Cardiac muscle cell (in vitro differentiated cells and primary cell): ENCODE data around the gene NAPEPLD. TPM values are rescaled to one million over a fixed set of nuclear protein-coding genes. Genes with fewer than 3 reads are reported as not detected.
"Not testable (repeated sequence)": the region's sequence is repeated elsewhere in the genome, so short reads cannot be mapped to it uniquely, and the experiment has no call there.

Experiments used
- DNase-seq, 2 donors: peaks; one replicate each; pipeline versions ENCODE4 v3.0.0 to v3.0.0-alpha.2; 2010 to 2017; ENCODE audit warnings: low read depth in 1 of 2, low spot score in 1 of 2
- H3K27ac ChIP-seq: fragments of 200-600 bp; sonication (generic); 2 replicates; pipeline ENCODE4 v1.5.1; 2016
- H3K27me3 ChIP-seq: fragments of 200-600 bp; sonication (generic); 2 replicates; pipeline ENCODE4 v1.6.0; 2016; ENCODE audit warnings: control low read depth
- H3K36me3 ChIP-seq: fragments of 200-600 bp; sonication (generic); 2 replicates; pipeline ENCODE4 v1.5.1; 2016; ENCODE audit warnings: control low read depth
- H3K4me1 ChIP-seq: fragments of 200-600 bp; sonication (generic); 2 replicates; pipeline ENCODE4 v1.8.1; 2017; ENCODE audit warnings: low read depth, mild to moderate bottlenecking, mixed run types
- H3K4me3 ChIP-seq: fragments of 200-600 bp; sonication (generic); 2 replicates; pipeline ENCODE4 v1.5.1; 2016; ENCODE audit warnings: mild to moderate bottlenecking
- H3K9me3 ChIP-seq: fragments of 200-600 bp; sonication (generic); 2 replicates; pipeline ENCODE4 v1.5.1; 2017; ENCODE audit warnings: low read depth, mild to moderate bottlenecking, control low read depth
- CTCF ChIP-seq: IDR thresholded peaks from 2 replicates; pipeline ENCODE4 v1.5.1; 2012; ENCODE audit warnings: low read depth, mild to moderate bottlenecking, low read length
- polyA plus RNA-seq: library from polyadenylated mRNA; unstranded; fragments of >200 nt; fragmentation: Nextera tagmentation; extraction: Ambion mirVana; gene quantifications from 2 replicates; pipeline ENCODE4 v1.2.1, GENCODE V29; 2016
- total RNA-seq: library from RNA; depleted of rRNA; stranded (reverse); fragments of >200 nt; gene quantifications from 2 replicates; pipeline ENCODE4 v1.2.3, GENCODE V29; 2016

Gene NAPEPLD
- total RNA-seq (7.0 and 9.2 TPM in 2 replicates), polyA plus RNA-seq (15.7 and 20.4 TPM in 2 replicates)

GRCh38 chr7:103148994-103149807, at the start of gene NAPEPLD:
TSS of gene NAPEPLD (minus strand) at chr7:103149099. CDS start at chr7:103128776, 20,323 bp downstream.
- no peak for TF ChIP-seq CTCF
- no peaks in the 10 kb centered on the region for H3K27me3 ChIP-seq
- H3K36me3 ChIP-seq, result no peaks in the 10 kb centered on the region

GRCh38 chr7:103198079-103198478, 49.2 kb upstream of the NAPEPLD start:
- not testable (repeated sequence) for H3K9me3 ChIP-seq, H3K27me3 ChIP-seq, H3K36me3 ChIP-seq, DNase-seq, H3K27ac ChIP-seq, H3K4me1 ChIP-seq, H3K4me3 ChIP-seq

More at GRCh38 chr7:103148994-103149807, at the start of gene NAPEPLD:
- peak; percentile 85 to 94 for DNase-seq
- Histone ChIP-seq H3K4me1 (peaks cover 38% of the 10 kb centered on the region), H3K27ac (peak within 1 kb of the TSS; percentile 97), H3K9me3 (no peaks in the 10 kb centered on the region), H3K4me3 (peak within 1 kb of the TSS; percentile 74)

- not testable (repeated sequence) for DNase-seq, H3K27me3 ChIP-seq, H3K36me3 ChIP-seq
Observed at GRCh38 chr7:103195364-103195763, 46.5 kb upstream of the NAPEPLD start.

GRCh38 chr7:103172415-103173146, 23.7 kb upstream of the NAPEPLD start:
- H3K27ac ChIP-seq, H3K9me3 ChIP-seq, H3K4me1 ChIP-seq, H3K4me3 ChIP-seq, H3K27me3 ChIP-seq, H3K36me3 ChIP-seq: not testable (repeated sequence)
- peak in 1 of 2 donors; percentile 19 for DNase-seq

More at GRCh38 chr7:103195364-103195763, 46.5 kb upstream of the NAPEPLD start:
- not testable (repeated sequence) for H3K9me3 ChIP-seq, H3K27ac ChIP-seq, H3K4me3 ChIP-seq, H3K4me1 ChIP-seq

GRCh38 chr7:103171695-103172414, 23.0 kb upstream of the NAPEPLD start:
- not testable (repeated sequence) for DNase-seq, H3K4me3 ChIP-seq, H3K27ac ChIP-seq, H3K27me3 ChIP-seq, H3K9me3 ChIP-seq, H3K4me1 ChIP-seq, H3K36me3 ChIP-seq

- not testable (repeated sequence) for H3K27ac ChIP-seq, H3K27me3 ChIP-seq, H3K9me3 ChIP-seq, H3K4me3 ChIP-seq, DNase-seq, H3K4me1 ChIP-seq, H3K36me3 ChIP-seq
Observed at GRCh38 chr7:103166921-103167544, 18.1 kb upstream of the NAPEPLD start.

GRCh38 chr7:103163087-103163825, 14.4 kb upstream of the NAPEPLD start:
- H3K36me3 ChIP-seq, H3K27ac ChIP-seq, H3K4me3 ChIP-seq, H3K4me1 ChIP-seq, H3K27me3 ChIP-seq, H3K9me3 ChIP-seq: not testable (repeated sequence)
- peak in 1 of 2 donors; percentile 36 for DNase-seq

GRCh38 chr7:103162641-103163040, 13.7 kb upstream of the NAPEPLD start:
- H3K4me1 ChIP-seq, H3K4me3 ChIP-seq, H3K27me3 ChIP-seq, H3K9me3 ChIP-seq, H3K27ac ChIP-seq, H3K36me3 ChIP-seq: not testable (repeated sequence)
- peak in 1 of 2 donors; percentile 67 for DNase-seq

GRCh38 chr7:103161998-103162616, 13.2 kb upstream of the NAPEPLD start:
- peak in 1 of 2 donors; percentile 80 for DNase-seq
- not testable (repeated sequence) for H3K27me3 ChIP-seq, H3K36me3 ChIP-seq, H3K4me3 ChIP-seq, H3K4me1 ChIP-seq, H3K27ac ChIP-seq, H3K9me3 ChIP-seq

- not testable (repeated sequence) for H3K36me3 ChIP-seq, H3K9me3 ChIP-seq, H3K4me3 ChIP-seq, DNase-seq, H3K27me3 ChIP-seq, H3K4me1 ChIP-seq, H3K27ac ChIP-seq
Observed at GRCh38 chr7:103159072-103159471, 10.2 kb upstream of the NAPEPLD start.

- not testable (repeated sequence) for H3K4me1 ChIP-seq, H3K27me3 ChIP-seq, H3K36me3 ChIP-seq, H3K9me3 ChIP-seq, H3K4me3 ChIP-seq, DNase-seq, H3K27ac ChIP-seq
Observed at GRCh38 chr7:103155331-103156024, 6.6 kb upstream of the NAPEPLD start.
